KMS-11 (cell line): ENCODE measurements around the gene CTNNA2.

Experiments
- H2AFZ ChIP-seq: fragments of 200-600 bp; sonication (generic); 2 replicates; pipeline ENCODE4 v1.6.1; 2016; ENCODE audit warnings: antibody characterized with exemption, mixed run types, low read depth
- H3K27ac ChIP-seq: fragments of 200-600 bp; sonication (generic); 2 replicates; pipeline ENCODE4 v1.6.1; 2016; ENCODE audit warnings: mild to moderate bottlenecking, mixed run types
- H3K27me3 ChIP-seq: fragments of 200-600 bp; sonication (generic); 2 replicates; pipeline ENCODE4 v1.6.1; 2017; ENCODE audit warnings: mild to moderate bottlenecking, low read depth, mixed run types, moderate library complexity; ENCODE audit not compliant: insufficient read depth
- H3K36me3 ChIP-seq: fragments of 200-600 bp; sonication (generic); 2 replicates; pipeline ENCODE4 v1.6.1; 2017; ENCODE audit warnings: mild to moderate bottlenecking, mixed run types; ENCODE audit not compliant: insufficient read depth
- H3K4me1 ChIP-seq: fragments of 200-600 bp; sonication (generic); 2 replicates; pipeline ENCODE4 v1.6.1; 2016; ENCODE audit warnings: mild to moderate bottlenecking, low read depth, mixed run types; ENCODE audit not compliant: poor library complexity, severe bottlenecking
- H3K4me2 ChIP-seq: fragments of 200-600 bp; sonication (generic); 2 replicates; pipeline ENCODE4 v1.7.0; 2016; ENCODE audit warnings: mild to moderate bottlenecking, mixed run types
- H3K4me3 ChIP-seq: fragments of 200-600 bp; sonication (generic); IDR thresholded peaks from 2 replicates; pipeline ENCODE4 v1.6.1; 2017; ENCODE audit warnings: low read depth, low read length, mixed read lengths; ENCODE audit not compliant: insufficient read depth
- H3K79me2 ChIP-seq: fragments of 200-600 bp; sonication (generic); 2 replicates; pipeline ENCODE4 v1.6.1; 2016; ENCODE audit warnings: low read depth, mixed run types; ENCODE audit not compliant: insufficient read depth
- H3K9ac ChIP-seq: fragments of 200-600 bp; sonication (generic); 2 replicates; pipeline ENCODE4 v1.6.1; 2016; ENCODE audit warnings: mild to moderate bottlenecking, mixed run types
- H4K20me1 ChIP-seq: fragments of 200-600 bp; sonication (generic); 2 replicates; pipeline ENCODE4 v1.6.1; 2016; ENCODE audit warnings: mild to moderate bottlenecking, mixed run types; ENCODE audit not compliant: insufficient read depth
- TF ChIP-seq, protein P1 (sequence below): fragments of 200-600 bp; sonication (generic); conservative IDR thresholded peaks from 2 replicates; pipeline ENCODE4 v1.6.1; 2017; ENCODE audit warnings: low read depth, mild to moderate bottlenecking, antibody characterized with exemption, low read length, moderate library complexity, mixed read lengths

Gene CTNNA2

DNA sequence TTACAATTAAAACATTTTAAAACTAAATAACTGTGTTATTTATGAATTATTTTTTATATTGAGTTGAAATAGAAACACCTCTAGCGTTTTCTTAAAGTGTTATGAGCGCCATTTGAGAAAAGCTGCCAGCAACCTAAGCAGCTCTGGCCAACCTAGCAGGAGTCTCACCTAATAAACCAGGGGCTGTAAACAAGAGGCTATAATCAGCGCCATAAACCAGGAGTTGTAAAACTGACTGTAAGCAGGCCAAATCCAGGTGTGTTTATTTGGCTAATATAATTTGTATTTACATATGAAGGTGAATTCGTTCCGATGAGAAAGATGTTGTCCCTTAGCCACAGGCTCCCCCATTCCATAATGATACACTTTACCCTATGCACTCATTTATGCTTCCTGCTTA, 757.0 kb downstream of the CTNNA2 start:
- Histone ChIP-seq H3K27ac (no peak overlapping the region), H3K4me2 (no peak overlapping the region), H3K4me1 (no peaks in the 10 kb centered on the region), H3K9ac (no peak overlapping the region), H3K79me2 (no peaks in the 10 kb centered on the region), H2AFZ (no peak overlapping the region), H3K4me3 (no peak overlapping the region), H4K20me1 (no peaks in the 10 kb centered on the region), H3K36me3 (no peaks in the 10 kb centered on the region), H3K27me3 (no peaks in the 10 kb centered on the region)
- TF ChIP-seq, protein P1, sequence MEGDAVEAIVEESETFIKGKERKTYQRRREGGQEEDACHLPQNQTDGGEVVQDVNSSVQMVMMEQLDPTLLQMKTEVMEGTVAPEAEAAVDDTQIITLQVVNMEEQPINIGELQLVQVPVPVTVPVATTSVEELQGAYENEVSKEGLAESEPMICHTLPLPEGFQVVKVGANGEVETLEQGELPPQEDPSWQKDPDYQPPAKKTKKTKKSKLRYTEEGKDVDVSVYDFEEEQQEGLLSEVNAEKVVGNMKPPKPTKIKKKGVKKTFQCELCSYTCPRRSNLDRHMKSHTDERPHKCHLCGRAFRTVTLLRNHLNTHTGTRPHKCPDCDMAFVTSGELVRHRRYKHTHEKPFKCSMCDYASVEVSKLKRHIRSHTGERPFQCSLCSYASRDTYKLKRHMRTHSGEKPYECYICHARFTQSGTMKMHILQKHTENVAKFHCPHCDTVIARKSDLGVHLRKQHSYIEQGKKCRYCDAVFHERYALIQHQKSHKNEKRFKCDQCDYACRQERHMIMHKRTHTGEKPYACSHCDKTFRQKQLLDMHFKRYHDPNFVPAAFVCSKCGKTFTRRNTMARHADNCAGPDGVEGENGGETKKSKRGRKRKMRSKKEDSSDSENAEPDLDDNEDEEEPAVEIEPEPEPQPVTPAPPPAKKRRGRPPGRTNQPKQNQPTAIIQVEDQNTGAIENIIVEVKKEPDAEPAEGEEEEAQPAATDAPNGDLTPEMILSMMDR: no peak

DNA sequence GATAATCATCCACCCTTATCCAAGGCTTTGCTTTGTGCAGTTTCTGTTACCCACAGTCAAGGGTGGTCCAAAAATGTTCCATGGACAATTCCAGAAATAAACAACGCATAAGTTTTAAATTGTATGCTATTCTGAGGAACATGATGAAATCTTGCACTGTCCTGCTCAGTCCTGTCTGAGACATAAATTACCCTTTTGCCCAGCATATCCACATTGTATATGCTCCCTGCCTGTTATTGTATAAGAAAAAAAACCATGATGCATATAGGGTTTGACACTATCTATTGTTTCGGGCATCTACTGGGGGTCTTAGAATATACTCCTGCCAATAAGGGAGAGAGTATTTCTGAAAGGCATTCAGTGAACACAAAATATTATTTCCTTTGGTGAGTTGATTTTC, 767.7 kb downstream of the CTNNA2 start:
- Histone ChIP-seq H3K4me3 (no peak overlapping the region), H3K9ac (no peak overlapping the region), H3K79me2 (no peaks in the 10 kb centered on the region), H3K4me2 (no peak overlapping the region), H2AFZ (no peak overlapping the region), H4K20me1 (no peaks in the 10 kb centered on the region), H3K27me3 (no peaks in the 10 kb centered on the region), H3K27ac (no peak overlapping the region), H3K4me1 (no peaks in the 10 kb centered on the region), H3K36me3 (no peaks in the 10 kb centered on the region)
- TF ChIP-seq, protein P1: no peak

DNA sequence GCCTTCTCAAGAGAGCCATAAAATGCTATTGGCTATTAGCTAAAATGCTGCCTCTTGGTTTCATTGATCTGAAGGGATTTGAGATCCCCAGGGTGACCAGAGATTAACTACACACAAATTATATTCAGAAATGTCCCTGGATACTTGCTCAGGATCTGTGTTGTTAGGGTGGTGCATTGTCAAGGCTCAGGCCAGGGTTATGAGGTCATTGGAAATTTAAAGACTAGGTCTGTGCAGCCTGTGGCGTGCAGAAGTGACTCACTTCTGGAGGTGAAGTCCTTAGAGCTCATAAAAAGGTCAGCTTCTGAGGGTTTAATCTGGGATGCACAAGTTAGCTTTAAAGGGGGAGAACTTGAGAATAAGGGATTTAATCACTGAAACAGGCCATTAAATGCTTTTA, 768.2 kb downstream of the CTNNA2 start:
- Histone ChIP-seq H4K20me1 (no peaks in the 10 kb centered on the region), H3K36me3 (no peaks in the 10 kb centered on the region), H2AFZ (no peak overlapping the region), H3K27ac (no peak overlapping the region), H3K4me3 (no peak overlapping the region), H3K4me2 (no peak overlapping the region), H3K79me2 (no peaks in the 10 kb centered on the region), H3K9ac (no peak overlapping the region), H3K4me1 (no peaks in the 10 kb centered on the region), H3K27me3 (no peaks in the 10 kb centered on the region)
- TF ChIP-seq, protein P1: no peak

- Histone ChIP-seq H3K79me2 (no peaks in the 10 kb centered on the region), H2AFZ (no peak overlapping the region), H3K36me3 (no peaks in the 10 kb centered on the region), H3K4me1 (no peaks in the 10 kb centered on the region), H3K27me3 (no peaks in the 10 kb centered on the region), H3K27ac (no peak overlapping the region), H3K4me3 (no peak overlapping the region), H4K20me1 (no peaks in the 10 kb centered on the region), H3K9ac (no peak overlapping the region), H3K4me2 (no peak overlapping the region)
- TF ChIP-seq, protein P1: no peak
These were observed 775.7 kb downstream of the CTNNA2 start for GRCh38 chr2:80288576-80288975.
